Left renal cortex interstitium (tissue), 4 donors: Measurements from ENCODE around the gene CRHBP. TPM values are rescaled to one million over a fixed set of nuclear protein-coding genes. Genes with fewer than 3 reads are reported as not detected.

ENCODE experiments used
- DNase-seq, 4 donors: peaks; one replicate each; pipeline ENCODE4 v3.0.0-alpha.2; 2013; ENCODE audit warnings: low read depth in 4 of 4, low spot score in 2 of 4, missing footprints in 1 of 4
- polyA plus RNA-seq, 4 donors: library from polyadenylated mRNA; unstranded; fragments of 120-200 nt; gene quantifications; one replicate each; pipeline ENCODE4 v1.2.1, GENCODE V29; 2013; ENCODE audit not compliant: insufficient read length in 4 of 4

The CRHBP gene
- polyA plus RNA-seq, 4 donors = 19.2 to 32.8 (median 24.3) TPM

DNA sequence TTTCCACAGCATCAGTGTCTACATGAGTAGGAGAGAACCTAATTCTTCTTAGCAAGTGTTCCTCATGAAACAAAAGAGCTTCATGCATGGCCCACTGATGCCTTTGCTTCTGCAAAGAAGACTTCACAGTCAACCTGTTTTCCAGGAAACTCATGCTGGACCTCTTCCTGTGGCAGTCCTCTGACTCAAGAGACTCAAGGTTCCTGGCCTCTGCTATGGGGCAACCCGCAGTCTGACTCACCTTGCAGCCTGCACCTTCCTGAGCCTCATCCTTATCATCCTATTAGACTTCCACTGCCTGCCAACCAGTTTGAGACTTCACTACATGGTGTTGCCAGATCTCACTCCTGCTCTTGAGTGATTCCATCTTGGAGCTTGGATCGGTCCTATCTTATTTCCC, 59.8 kb downstream of the CRHBP start:
- DNase-seq = no peak

DNA sequence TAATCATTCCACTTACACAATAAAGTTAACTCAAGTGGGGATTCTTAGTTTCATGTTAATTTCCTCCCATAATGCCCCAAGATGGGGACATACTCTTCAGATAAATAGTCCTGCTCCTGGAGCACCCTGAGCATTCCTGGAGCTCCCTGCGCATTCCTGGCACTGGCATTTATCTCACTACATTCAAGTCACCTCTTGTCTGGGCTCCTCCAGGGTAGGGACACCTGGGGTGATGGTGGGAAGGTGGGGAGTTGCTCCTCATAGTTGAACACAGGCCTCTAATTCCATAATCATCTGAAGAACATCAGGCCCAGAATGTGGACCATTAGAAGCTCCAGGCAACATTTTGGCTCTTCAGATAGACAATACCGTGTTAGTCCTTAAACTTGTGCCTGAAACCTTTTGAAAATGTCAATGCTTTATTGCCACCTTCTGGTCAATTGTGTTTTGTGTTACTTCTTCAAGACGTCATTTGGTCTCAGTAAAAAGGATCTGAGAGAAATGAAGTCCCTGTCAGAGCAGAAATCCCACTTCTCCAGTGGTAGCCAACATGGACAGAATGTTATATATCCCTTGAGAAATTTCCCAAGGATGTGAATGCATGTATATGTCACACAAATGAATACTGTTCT, 63.2 kb downstream of the CRHBP start:
- peak; percentile 11 to 37 (median 22) for DNase-seq

DNA sequence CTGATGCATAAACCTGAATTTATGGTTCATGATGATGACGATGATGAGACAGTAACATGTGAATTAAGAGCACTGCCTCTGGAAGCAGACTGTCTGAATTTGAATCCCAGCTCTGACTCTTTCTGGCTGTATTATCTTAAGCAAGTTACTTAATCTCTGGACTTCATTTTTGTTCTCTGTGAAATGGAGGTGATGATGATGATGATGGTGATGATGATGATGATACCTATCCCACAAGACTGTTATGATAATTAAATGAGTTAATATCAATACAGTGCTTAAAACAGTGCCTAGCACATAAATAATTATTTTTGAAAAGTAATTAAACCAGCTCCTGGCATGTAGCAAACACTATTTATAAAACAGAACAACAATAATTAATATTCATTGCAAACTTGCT, 64.1 kb downstream of the CRHBP start:
- no peak for DNase-seq

DNA sequence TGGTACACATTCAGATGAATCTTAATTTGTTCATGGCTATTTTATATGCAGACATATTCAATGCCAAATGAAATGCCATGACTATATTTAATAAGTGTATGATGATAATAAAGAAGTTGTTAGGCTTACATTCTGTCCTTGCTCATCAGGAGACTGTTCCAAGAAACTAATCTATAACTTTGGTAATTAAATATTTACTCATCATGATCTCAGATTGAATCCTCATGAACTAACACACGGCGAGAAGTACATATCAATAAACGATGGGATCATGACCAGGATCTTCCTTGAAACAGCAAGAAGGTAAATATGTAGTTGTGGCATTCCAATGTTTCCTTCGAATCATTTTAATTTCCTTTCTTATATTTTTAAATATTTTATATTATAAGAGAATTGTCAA, 64.8 kb downstream of the CRHBP start:
- DNase-seq = no peak

Other genes starting within 250 kb of the CRHBP start
- gene F2R, start 236.9 kb upstream of the CRHBP start, polyA plus RNA-seq = 10 to 100 TPM; 54.0 to 68.6 (median 61.3) TPM
- 10 to 100 TPM; 30.3 to 38.5 (median 36.7) TPM for gene F2RL1, start 134.0 kb upstream of the CRHBP start, polyA plus RNA-seq
- gene S100Z, start 103.0 kb upstream of the CRHBP start, polyA plus RNA-seq = under 1 TPM in 3 of 4 donors, not detected in 1; 0.14 to 0.33 (median 0.27) TPM
- 10 to 100 TPM; 29.3 to 33.6 (median 32.6) TPM for gene AGGF1, start 77.4 kb downstream of the CRHBP start, polyA plus RNA-seq
- gene ZBED3, start 134.2 kb downstream of the CRHBP start, polyA plus RNA-seq = 10 to 100 TPM; 26.1 to 35.8 (median 31.1) TPM